ENCODE data around the gene ZNF333.
"Not testable (repeated sequence)": the region's sequence is repeated elsewhere in the genome, so short reads cannot be mapped to it uniquely, and the experiment has no call there.

Gene ZNF333

DNA sequence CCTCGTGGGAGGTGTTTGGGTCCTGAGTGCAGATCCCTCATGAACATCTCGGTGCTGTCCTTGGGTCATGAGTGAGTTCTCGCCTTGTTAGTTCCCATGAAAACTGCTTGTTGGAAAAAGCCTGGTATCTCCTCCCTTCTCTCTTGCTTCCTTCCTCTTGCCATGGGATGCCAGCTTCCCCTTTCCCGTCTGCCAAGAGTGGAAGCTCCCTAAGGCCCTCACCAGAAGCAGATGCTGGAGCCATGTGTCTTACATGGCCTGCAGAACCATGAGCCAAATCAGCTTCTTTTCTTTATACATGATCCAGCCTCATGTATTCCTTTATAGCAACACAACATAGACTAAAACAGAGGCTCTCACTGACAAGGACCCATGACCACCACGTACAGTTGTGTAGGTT lies 80.3 kb downstream of the ZNF333 start:
- DNase-seq, result no peak

DNA sequence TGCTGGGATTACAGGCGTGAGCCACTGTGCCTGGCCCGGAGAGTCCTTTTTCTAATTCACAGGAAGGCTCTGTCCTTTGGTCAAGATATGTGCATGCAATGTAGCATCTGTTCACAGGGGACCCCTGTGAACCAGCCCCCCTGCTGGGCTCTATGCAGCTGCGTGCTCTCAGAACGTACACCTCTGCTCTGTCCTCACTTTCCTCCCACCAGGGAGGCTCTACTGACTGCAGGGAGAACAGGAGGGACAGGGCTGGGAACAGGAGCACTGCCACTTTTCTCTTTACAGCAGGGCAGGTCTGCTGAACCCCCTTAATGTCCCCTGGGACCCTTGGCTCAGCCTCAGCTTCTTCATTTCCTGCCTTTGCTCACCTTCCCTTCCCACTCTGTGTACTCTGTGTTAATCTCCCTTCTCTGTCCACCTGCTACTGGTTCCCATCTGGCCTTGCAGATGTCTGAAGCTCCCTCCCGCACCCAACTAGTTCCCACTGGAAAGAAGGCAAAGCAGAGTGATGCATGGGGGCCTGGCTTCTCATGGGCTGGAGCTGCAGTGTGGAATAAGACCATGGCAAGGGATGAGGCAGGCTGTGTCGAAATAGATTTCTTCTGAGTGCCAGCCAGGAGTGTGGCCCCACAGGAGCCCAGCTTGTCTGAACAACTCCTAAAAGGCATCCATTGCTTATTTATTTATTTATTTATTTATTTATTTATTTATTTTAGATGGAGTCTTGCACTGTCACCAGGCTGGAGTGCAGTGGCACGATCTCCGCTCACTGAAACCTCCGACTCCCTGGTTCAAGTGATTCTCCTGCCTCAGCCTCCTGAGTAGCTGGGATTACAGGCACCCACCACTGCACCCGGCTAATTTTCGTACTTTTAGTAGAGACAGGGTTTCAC lies 81.3 kb downstream of the ZNF333 start:
- DNase-seq, result no peak

DNA sequence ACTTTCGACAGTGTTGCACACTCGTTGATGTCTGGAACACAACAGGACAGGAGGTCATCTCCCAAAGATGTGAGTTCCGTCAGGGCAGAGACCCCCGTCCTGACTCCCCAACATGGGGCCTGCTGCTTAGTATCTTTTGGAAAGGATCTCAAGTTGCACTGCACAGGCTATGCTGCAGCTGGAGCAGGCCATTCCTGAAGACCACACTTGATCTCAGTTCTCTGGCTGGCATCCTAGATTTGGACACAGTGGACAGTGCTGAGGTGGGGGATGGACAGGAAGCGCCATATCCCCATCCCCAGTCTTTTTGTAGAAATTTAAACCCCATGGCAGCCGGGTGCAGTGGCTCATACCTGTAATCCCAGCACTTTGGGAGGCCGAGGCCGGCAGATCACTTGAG lies 82.6 kb downstream of the ZNF333 start:
- DNase-seq, result no peak

DNA sequence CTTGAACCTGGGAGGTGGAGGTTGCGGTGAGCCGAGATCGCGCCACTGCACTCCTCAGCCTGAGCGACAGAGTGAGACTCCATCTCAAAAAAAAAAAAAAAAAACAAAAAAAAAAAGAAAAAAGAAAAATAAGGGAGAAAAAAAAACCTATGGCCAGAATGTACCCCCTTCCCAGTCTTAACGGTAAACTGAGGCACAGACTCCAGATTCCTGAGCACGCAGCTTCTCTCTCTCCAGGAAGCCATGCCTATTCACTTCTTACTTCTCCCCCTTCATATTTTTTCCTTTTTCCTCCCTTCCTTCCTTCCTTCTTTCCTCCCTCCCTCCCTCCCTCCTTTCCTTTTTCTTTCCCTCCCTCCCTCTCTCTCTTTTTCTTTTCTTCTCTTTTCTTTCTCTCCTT lies 83.1 kb downstream of the ZNF333 start:
- DNase-seq, result no peak

- DNase-seq, result not testable (repeated sequence)
Measured at GRCh38 chr19:14773722-14774121, 83.9 kb downstream of the ZNF333 start.

GRCh38 chr19:14774373-14774772 lies 84.5 kb downstream of the ZNF333 start:
- no peak for DNase-seq

- not testable (repeated sequence) for DNase-seq
Measured at GRCh38 chr19:14775326-14775725, 85.5 kb downstream of the ZNF333 start.

DNA sequence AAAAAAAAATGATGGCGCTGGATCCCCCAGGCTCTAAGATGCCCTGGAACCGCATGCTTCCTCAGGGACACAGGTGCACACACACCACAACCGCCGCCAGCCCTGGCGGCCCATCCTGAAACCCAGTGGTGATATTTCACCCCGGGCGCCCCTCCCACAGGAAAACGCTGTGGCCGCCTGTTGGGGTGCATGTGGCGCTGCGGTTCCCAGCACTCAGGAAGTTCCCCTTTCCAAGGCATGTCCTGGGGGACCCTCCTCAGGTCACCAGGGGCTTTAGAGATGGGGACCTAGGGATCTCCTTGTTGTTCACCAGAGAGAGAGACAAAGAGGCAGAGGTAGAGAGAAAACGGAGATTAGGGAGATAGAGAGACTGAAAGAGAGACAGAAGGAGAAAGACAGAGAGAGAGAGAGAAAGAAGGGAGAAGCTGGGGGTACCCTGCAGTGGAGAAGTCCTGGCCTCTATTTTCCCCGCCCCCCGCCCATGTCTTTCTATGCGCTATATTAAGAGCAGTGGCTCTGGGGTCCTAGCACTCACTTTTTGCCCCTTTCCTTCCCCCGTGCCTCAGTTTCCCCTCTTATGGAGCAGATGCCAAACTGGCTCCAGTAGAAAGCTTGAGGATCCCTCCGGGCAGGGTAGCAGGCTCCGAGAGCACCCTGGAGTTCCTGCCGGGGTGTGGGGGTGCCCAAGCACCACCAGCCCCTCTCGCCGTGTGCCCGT lies 86.2 kb downstream of the ZNF333 start:
- no peak for DNase-seq

DNA sequence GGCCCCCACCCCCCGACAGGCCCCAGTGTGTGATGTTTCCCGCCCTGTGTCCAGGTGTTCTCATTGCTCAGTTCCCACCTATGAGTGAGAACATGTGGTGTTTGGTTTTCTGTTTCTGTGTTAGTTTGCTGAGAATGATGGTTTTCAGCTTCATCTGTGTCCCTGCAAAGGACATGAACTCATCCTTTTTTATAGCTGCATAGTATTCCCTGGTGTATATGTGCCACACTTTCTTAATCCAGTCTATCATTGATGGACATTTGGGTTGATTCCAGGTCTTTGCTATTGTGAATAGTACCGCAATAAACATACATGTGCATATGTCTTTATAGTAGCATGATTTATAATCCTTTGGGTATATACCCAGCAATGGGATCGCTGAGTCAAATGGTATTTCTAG lies 87.8 kb downstream of the ZNF333 start:
- not testable (repeated sequence) for DNase-seq

GRCh38 chr19:14778110-14778845 lies 88.4 kb downstream of the ZNF333 start, which contains the start of gene ADGRE2:
Gene ADGRE2 (minus strand): TSS chr19:14778560. CDS start chr19:14776756, 1,804 bp downstream.
- not testable (repeated sequence) for DNase-seq

DNA sequence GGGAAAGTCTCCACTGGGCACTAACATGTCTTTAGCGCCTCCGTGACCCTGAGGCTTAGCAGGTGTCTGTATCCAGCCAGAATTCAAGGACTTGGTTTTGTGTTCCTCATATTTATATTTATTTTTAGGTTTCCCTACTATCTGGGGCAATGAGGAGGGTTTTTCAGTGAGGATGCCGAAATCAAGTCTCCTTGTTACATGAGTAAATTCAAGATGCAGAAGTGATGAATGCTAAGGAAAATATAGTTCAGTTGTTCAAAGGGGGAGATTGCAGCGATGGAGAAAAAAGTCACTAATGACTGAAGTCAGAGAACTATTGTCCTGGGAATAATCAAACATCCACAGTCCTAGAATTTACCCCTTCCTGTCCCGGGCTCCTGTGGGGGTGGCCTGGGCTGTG lies 89.3 kb downstream of the ZNF333 start:
- no peak for DNase-seq

GRCh38 chr19:14780622-14781225 lies 90.9 kb downstream of the ZNF333 start:
- not testable (repeated sequence) for DNase-seq

DNA sequence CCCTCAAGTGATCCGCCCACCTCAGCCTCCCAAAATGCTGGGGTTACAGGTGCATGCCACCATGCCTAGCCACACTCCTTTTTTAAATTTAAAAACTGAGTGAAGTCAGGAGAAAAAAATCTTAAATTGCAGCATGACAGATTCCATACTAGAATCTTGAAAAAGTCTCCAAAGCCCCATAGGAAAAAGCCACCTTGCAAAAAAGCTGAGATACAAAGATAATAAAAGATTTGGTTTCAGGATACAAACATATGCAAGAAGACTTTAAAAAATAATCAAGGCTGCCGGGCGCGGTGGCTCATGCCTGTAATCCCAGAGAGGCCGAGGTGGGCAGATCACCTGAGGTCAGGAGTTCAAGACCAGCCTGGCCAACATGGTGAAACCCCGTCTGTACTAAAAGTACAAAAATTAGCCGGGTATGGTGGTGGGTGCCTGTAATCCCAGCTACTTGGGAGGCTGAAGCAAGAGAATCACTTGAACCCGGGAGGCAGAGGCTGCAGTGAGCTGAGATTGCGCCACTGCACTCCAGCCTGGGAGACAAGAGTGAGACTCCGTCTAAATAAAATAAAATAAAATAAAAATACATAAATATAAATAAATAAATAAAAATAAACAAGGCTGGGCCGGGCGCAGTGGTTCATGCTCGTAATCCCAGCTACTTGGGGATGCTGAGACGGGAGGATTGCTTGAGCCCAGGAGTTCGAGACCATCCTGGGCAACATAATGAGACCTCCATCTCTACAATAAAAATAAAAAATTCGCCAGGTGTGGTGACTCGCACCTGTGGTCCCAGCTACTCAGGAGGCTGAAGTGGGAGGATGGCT lies 92.1 kb downstream of the ZNF333 start:
- not testable (repeated sequence) for DNase-seq

DNA sequence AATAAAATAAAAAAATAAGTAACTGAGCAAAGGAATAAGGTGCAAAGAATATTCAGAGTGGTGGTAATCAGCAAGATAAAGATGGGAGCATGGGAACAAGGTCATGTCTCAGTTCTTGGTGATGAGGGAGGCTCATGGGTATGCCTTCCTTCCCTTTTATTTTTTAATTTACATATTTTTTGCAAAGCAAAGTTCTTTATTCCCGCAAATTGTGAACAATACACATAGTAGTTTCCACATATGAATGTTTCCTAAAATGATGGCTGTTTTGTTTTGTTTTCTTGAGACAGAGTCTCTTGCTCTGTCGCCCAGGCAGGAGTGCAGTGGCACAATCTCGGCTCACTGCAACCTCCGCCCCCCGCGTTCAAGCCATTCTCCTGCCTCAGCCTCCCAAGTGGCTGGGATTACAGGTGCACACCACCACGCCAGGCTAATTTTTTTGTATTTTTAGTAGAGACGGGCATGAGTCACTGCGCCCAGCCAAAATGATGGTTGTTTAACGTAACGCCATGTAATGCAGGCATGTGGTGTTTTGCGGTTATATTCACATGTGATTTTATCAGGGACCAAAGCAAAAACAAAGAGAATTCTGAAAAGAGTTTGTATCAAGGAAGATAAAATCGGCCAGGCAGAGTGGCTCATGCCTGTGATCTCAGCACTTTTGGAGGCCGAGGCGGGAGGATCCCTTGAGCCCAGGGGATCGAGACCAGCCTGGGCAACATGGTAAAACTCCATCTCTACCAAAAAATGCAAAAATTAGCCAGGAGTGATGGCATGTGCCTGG lies 93.0 kb downstream of the ZNF333 start:
- DNase-seq, result no peak
